ENCODE data around the gene SNX9. TPM values are rescaled to one million over a fixed set of nuclear protein-coding genes. Genes with fewer than 3 reads are reported as not detected.
A peak's percentile ranks its signal among the peaks of the same experiment; 100 is the strongest.

The SNX9 gene
- total and polyA plus RNA-seq, 2 of the 8 experiments (the other 6 are each of a cell fraction or from before 2014, with no cell fraction given): 11.8 to 23.2 TPM

- no peak overlapping the region for H2BK20ac ChIP-seq (ENCODE audit: low read length)
- H3K79me1 ChIP-seq (ENCODE audit: low read depth, low read length): no peaks in the 10 kb centered on the region
- H3K79me2 ChIP-seq (ENCODE audit: control insufficient read depth in 1 of 2, insufficient read depth in 2 of 2, low read length in 2 of 2): peaks cover 0 to 16% of the 10 kb centered on the region in 2 experiments; a peak in 2 of 4 replicates
- no peak for FAIRE-seq
- no peak overlapping the region for H2BK120ac ChIP-seq (replicated peaks; ENCODE audit: low read depth, low read length)
- TF ChIP-seq SUZ12 (IDR thresholded peaks at IDR 0.05; ENCODE audit: low read length) (0 out of 2 replicates have a peak, but pooled peaks have one; percentile 1), BCL11A (IDR thresholded peaks at IDR 0.05; ENCODE audit: low read depth in 2 of 2, low read length in 2 of 2) (no peak), RFX5 (IDR thresholded peaks at IDR 0.05; ENCODE audit: borderline replicate concordance, low read depth, low read length) (no peak), KDM5A (IDR thresholded peaks at IDR 0.05; ENCODE audit: low read length) (no peak), RBBP5 (IDR thresholded peaks at IDR 0.05; ENCODE audit: borderline replicate concordance, low read depth, low read length) (no peak), MAX (IDR thresholded peaks at IDR 0.05) (0 out of 2 replicates have a peak, but pooled peaks have one; percentile 84), RXRA (IDR thresholded peaks at IDR 0.05; ENCODE audit: insufficient read depth, low read depth, low read length) (no peak)
- DNase-seq (ENCODE audit: low read depth in 1 of 2, low spot score in 2 of 2): no peak
- no peak overlapping the region; the same call in 1 of the 2 replicates for H3K18ac ChIP-seq (ENCODE audit: extremely low read depth, low read length)
- no peak overlapping the region for H4K5ac ChIP-seq (ENCODE audit: insufficient read length, low read depth, low read length)
- H3K56ac ChIP-seq (replicated peaks; ENCODE audit: insufficient read length, low read depth, low read length): no peak overlapping the region
- no peak overlapping the region for H3K14ac ChIP-seq (ENCODE audit: insufficient read length)
- CTCF ChIA-PET (ENCODE audit: partially characterized antibody): interaction anchor here (0.6 to 1.7 kb wide), 6 partner anchors 9 to 106 kb away, joined by 3 to 5 read pairs (median 4); no protein-coding TSS in a partner anchor
- H2BK12ac ChIP-seq (ENCODE audit: low read depth, low read length): peak overlapping the region; percentile 71
- peak overlapping the region; percentile 93; the same call in 1 of the 2 replicates for H2AFZ ChIP-seq (ENCODE audit: low read length)
- H3K9ac ChIP-seq (replicated peaks in 1 of 4; ENCODE audit: extremely low read depth in 1 of 4, low read depth in 3 of 4, low read length in 3 of 4): no peak overlapping the region; a peak in 1 of 7 replicates
- peaks cover 5% of the 10 kb centered on the region; the same call in 1 of the 2 replicates for H3K23me2 ChIP-seq (ENCODE audit: low read depth, low read length)
- peak overlapping the region; percentile 44 for H4K91ac ChIP-seq (replicated peaks; ENCODE audit: insufficient read length, low read length)
- H3K23ac ChIP-seq (ENCODE audit: insufficient read length): no peak overlapping the region
- peaks cover 1 to 18% (median 14%) of the 10 kb centered on the region in 4 experiments for H3K4me1 ChIP-seq (replicated peaks in 1 of 4; ENCODE audit: control insufficient read depth in 3 of 4, insufficient read depth in 4 of 4, low read length in 3 of 4)
- H2AK5ac ChIP-seq (ENCODE audit: low read depth, low read length): 0 out of 2 replicates have a peak overlapping the region, but pooled peaks have one; percentile 79
- peak overlapping the region; percentile 44; the same call in 1 of the 2 replicates for H2BK5ac ChIP-seq (ENCODE audit: low read depth, low read length)
- no peak overlapping the region for H3K27ac ChIP-seq (ENCODE audit: low read depth, low read length)
- 75% methylated on average over 16 of the region's 19 CpGs; no CpG with 5 or more reads in 1 of the 2 experiments for WGBS, 2 experiments (ENCODE audit: extremely low coverage in 1 of 2, insufficient coverage in 1 of 2, insufficient read length in 1 of 2, insufficient replicate concordance in 2 of 2, low coverage in 1 of 2, low lambda C conversion rate in 2 of 2, missing lambda C conversion rate in 1 of 2)
- no peak overlapping the region; the same call in 1 of the 2 replicates for H2BK15ac ChIP-seq (ENCODE audit: low read length)
- H3K27me3 ChIP-seq (replicated peaks in 1 of 4; ENCODE audit: control insufficient read depth in 3 of 4, extremely low read depth in 1 of 4, insufficient read depth in 3 of 4, low read length in 3 of 4): peaks cover 0 to 16% (median 11%) of the 10 kb centered on the region in 4 experiments; a peak in 5 of 7 replicates
- POLR2A ChIA-PET (ENCODE audit: partially characterized antibody): interaction anchor here (1.5 to 3.5 kb wide), 3 partner anchors 9 to 27 kb away, joined by 3 to 12 read pairs (median 12); no protein-coding TSS in a partner anchor
- H3K4me2 ChIP-seq (ENCODE audit: insufficient read depth in 1 of 2, low read depth in 2 of 2, low read length in 2 of 2): peak overlapping the region; percentile 65 to 89
- peak overlapping the region; percentile 50 to 81 (median 62); a peak in 6 of 8 replicates for H3K4me3 ChIP-seq (ENCODE audit: extremely low read depth in 1 of 4, insufficient read depth in 2 of 4, low read depth in 3 of 4, low read length in 4 of 4)
- H4K20me1 ChIP-seq (replicated peaks in 1 of 2; ENCODE audit: control insufficient read depth in 1 of 2, insufficient read depth in 2 of 2, low read length in 2 of 2): no peaks in the 10 kb centered on the region
- H3K4ac ChIP-seq (replicated peaks; ENCODE audit: insufficient read length, low read depth, low read length): peak overlapping the region; percentile 33
- H4K8ac ChIP-seq (ENCODE audit: extremely low read depth, insufficient read depth, low read length): peak overlapping the region; percentile 81; the same call in 1 of the 2 replicates
- no peaks in the 10 kb centered on the region for H3K9me3 ChIP-seq (ENCODE audit: insufficient read depth in 2 of 2, low read depth in 1 of 2, low read length in 1 of 2)
- H3K36me3 ChIP-seq (ENCODE audit: control insufficient read depth in 2 of 4, insufficient read depth in 4 of 4, low read length in 3 of 4): no peaks in the 10 kb centered on the region
Measured at GRCh38 chr6:157980288-157981131, 157.5 kb downstream of the SNX9 start.

Data from H1 (cell line).